ENCODE measurements around the gene SORL1. TPM values are rescaled to one million over a fixed set of nuclear protein-coding genes. Genes with fewer than 3 reads are reported as not detected.

SORL1 gene
- total RNA-seq, 1 experiment from 2014 or later = 4.9 TPM

DNA sequence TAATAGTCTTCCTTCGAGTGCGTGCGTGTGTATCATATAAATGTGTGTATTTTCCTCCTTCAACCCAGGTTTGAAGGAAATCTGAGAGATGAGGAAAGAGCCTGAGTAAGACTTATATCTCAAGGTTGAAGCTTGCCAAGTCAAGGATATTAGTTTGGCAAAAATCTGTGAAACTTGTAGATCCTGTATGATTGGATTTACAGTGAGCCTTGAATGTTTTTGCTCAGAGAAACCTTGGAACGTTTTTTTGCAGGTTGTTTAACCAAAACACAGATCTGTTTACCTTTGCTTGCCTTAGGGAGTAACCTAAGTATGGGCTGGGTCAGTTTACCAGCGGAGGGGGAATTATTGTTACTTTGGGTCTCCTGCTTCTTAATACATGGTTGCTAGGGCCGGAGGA lies 36.5 kb downstream of the SORL1 start:
- H2AFZ ChIP-seq = no peak overlapping the region
- no peaks in the 10 kb centered on the region for H3K9me2 ChIP-seq (ENCODE audit: insufficient read depth)
- no peak for TF ChIP-seq EZH2 (IDR thresholded peaks at IDR 0.05; ENCODE audit: low read depth)
- TF ChIP-seq, protein P1, sequence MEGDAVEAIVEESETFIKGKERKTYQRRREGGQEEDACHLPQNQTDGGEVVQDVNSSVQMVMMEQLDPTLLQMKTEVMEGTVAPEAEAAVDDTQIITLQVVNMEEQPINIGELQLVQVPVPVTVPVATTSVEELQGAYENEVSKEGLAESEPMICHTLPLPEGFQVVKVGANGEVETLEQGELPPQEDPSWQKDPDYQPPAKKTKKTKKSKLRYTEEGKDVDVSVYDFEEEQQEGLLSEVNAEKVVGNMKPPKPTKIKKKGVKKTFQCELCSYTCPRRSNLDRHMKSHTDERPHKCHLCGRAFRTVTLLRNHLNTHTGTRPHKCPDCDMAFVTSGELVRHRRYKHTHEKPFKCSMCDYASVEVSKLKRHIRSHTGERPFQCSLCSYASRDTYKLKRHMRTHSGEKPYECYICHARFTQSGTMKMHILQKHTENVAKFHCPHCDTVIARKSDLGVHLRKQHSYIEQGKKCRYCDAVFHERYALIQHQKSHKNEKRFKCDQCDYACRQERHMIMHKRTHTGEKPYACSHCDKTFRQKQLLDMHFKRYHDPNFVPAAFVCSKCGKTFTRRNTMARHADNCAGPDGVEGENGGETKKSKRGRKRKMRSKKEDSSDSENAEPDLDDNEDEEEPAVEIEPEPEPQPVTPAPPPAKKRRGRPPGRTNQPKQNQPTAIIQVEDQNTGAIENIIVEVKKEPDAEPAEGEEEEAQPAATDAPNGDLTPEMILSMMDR (conservative IDR thresholded peaks at IDR 0.05) = no peak
- no peaks in the 10 kb centered on the region for H3K9me3 ChIP-seq (ENCODE audit: insufficient read depth, low read depth)
- peak in 1 of 2 experiments; percentile 89 for DNase-seq
- intact Hi-C loops (cut with micrococcal nuclease; ENCODE audit: unreplicated experiment) = no loop called here
- POLR2A ChIA-PET (ENCODE audit: unreplicated experiment) = no interaction called here
- BruUV-seq (replicated peaks) = no TSS peak
- H3K79me2 ChIP-seq (ENCODE audit: low read depth) = no peaks in the 10 kb centered on the region
- no peaks in the 10 kb centered on the region for H3K36me3 ChIP-seq (ENCODE audit: low read depth)
- no peaks in the 10 kb centered on the region for H3K27me3 ChIP-seq (ENCODE audit: insufficient read depth, low read depth)
- H3K4me1 ChIP-seq (replicated peaks; ENCODE audit: insufficient read depth) = peaks cover 26% of the 10 kb centered on the region
- no peak overlapping the region for H3K4me3 ChIP-seq
- peak overlapping the region; percentile 45 for H3K4me2 ChIP-seq
- H3F3A ChIP-seq (ENCODE audit: insufficient read depth, low read depth) = peaks cover 6% of the 10 kb centered on the region
- CTCF ChIA-PET = no interaction called here
- no peaks in the 10 kb centered on the region for H4K20me1 ChIP-seq (ENCODE audit: insufficient read depth)
- peak overlapping the region; percentile 56 for H3K27ac ChIP-seq

DNA sequence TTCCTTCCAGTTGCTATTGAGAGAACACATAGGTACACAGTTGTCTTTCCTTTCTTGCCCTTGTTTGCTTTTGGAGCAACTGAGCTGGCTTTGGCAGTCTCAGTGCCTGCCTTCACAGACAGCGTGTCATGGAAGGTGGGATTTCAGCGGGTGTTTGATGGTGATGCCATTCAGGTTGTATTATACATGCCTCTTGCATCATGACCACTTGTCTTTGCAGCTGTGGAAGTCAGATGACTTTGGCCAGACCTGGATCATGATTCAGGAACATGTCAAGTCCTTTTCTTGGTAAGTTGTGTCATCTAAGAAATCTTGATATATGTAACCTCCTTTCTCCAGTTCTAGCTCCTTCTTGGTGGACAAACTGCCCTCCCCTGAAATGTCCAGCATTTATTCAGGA lies 37.7 kb downstream of the SORL1 start:
- no peak overlapping the region for H3K27ac ChIP-seq
- H3K9me3 ChIP-seq (ENCODE audit: insufficient read depth, low read depth) = no peaks in the 10 kb centered on the region
- no peaks in the 10 kb centered on the region for H3K27me3 ChIP-seq (ENCODE audit: insufficient read depth, low read depth)
- intact Hi-C loops (cut with micrococcal nuclease; ENCODE audit: unreplicated experiment) = no loop called here
- no peak overlapping the region for H3K4me3 ChIP-seq
- H3K9me2 ChIP-seq (ENCODE audit: insufficient read depth) = no peaks in the 10 kb centered on the region
- POLR2A ChIA-PET (ENCODE audit: unreplicated experiment) = no interaction called here
- H4K20me1 ChIP-seq (ENCODE audit: insufficient read depth) = no peaks in the 10 kb centered on the region
- no TSS peak for BruUV-seq (replicated peaks)
- CTCF ChIA-PET = no interaction called here
- H3K4me1 ChIP-seq (replicated peaks; ENCODE audit: insufficient read depth) = peaks cover 26% of the 10 kb centered on the region
- no peaks in the 10 kb centered on the region for H3K79me2 ChIP-seq (ENCODE audit: low read depth)
- TF ChIP-seq, protein P1 (conservative IDR thresholded peaks at IDR 0.05) = no peak
- no peak for TF ChIP-seq EZH2 (IDR thresholded peaks at IDR 0.05; ENCODE audit: low read depth)
- no peak overlapping the region for H3K4me2 ChIP-seq
- peaks cover 6% of the 10 kb centered on the region for H3F3A ChIP-seq (ENCODE audit: insufficient read depth, low read depth)
- no peaks in the 10 kb centered on the region for H3K36me3 ChIP-seq (ENCODE audit: low read depth)
- H2AFZ ChIP-seq = no peak overlapping the region
- no peak for DNase-seq

DNA sequence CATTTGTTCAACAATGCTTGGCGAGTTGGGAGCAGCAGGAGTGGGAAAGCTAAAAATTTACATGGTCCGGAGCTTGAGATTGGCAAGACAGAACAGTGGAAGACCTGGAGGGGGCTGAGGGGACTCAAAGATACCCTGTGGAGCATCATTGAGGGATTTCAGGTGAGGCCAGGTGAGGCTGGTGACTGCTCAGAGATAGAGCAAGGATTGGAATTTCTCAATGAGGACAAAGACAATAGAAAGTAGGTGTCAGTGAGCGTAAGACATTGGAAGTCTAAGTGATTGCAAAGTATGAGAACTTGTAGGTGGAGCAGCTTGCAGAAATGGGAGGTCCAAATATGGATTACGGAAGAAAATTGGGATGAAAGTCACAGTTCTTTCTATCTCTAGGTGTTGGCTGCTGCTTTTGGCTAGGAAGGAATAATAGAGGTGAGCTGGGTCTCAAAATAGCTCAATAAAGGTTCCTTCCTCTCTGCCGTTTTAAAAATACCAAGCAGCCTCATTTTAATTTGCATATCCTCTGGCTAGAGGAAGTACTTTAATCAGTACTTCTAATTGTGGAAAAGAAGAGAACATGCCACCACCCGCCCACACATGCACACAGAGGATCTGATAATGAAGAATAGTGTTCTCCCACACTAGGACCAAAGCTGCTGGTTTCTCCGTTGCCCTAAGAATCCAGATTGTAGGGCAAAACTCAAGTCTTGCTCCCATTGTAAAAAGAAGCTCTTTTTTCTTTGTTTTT lies 42.4 kb downstream of the SORL1 start:
- H3K4me2 ChIP-seq = no peak overlapping the region
- no peaks in the 10 kb centered on the region for H3K9me2 ChIP-seq (ENCODE audit: insufficient read depth)
- no peak overlapping the region for H2AFZ ChIP-seq
- H3K27me3 ChIP-seq (ENCODE audit: insufficient read depth, low read depth) = no peaks in the 10 kb centered on the region
- H3K9me3 ChIP-seq (ENCODE audit: insufficient read depth, low read depth) = no peaks in the 10 kb centered on the region
- peaks cover 5% of the 10 kb centered on the region for H3K4me1 ChIP-seq (replicated peaks; ENCODE audit: insufficient read depth)
- H3K27ac ChIP-seq = no peak overlapping the region
- H4K20me1 ChIP-seq (ENCODE audit: insufficient read depth) = no peaks in the 10 kb centered on the region
- intact Hi-C loops (cut with micrococcal nuclease; ENCODE audit: unreplicated experiment) = no loop called here
- ChIA-PET CTCF (no interaction called here), POLR2A (ENCODE audit: unreplicated experiment) (no interaction called here)
- TF ChIP-seq, protein P1 (conservative IDR thresholded peaks at IDR 0.05) = no peak
- no peak for TF ChIP-seq EZH2 (IDR thresholded peaks at IDR 0.05; ENCODE audit: low read depth)
- no peak for DNase-seq
- no peaks in the 10 kb centered on the region for H3F3A ChIP-seq (ENCODE audit: insufficient read depth, low read depth)
- no peaks in the 10 kb centered on the region for H3K36me3 ChIP-seq (ENCODE audit: low read depth)
- H3K4me3 ChIP-seq = no peak overlapping the region
- no peaks in the 10 kb centered on the region for H3K79me2 ChIP-seq (ENCODE audit: low read depth)
- BruUV-seq (replicated peaks) = no TSS peak
